Activated CD4-positive, alpha-beta T cell treated with anti-CD3 and anti-CD28 coated beads, Interleukin-2, amount 50 U/mL, for 16 hours (primary cell): ENCODE data around the gene PGPEP1.
"Not testable (repeated sequence)": the region's sequence is repeated elsewhere in the genome, so short reads cannot be mapped to it uniquely, and the experiment has no call there.

Experiments used
- DNase-seq: peaks from one replicate; pipeline ENCODE4 v3.0.0-alpha.2; 2020

PGPEP1 gene

DNA sequence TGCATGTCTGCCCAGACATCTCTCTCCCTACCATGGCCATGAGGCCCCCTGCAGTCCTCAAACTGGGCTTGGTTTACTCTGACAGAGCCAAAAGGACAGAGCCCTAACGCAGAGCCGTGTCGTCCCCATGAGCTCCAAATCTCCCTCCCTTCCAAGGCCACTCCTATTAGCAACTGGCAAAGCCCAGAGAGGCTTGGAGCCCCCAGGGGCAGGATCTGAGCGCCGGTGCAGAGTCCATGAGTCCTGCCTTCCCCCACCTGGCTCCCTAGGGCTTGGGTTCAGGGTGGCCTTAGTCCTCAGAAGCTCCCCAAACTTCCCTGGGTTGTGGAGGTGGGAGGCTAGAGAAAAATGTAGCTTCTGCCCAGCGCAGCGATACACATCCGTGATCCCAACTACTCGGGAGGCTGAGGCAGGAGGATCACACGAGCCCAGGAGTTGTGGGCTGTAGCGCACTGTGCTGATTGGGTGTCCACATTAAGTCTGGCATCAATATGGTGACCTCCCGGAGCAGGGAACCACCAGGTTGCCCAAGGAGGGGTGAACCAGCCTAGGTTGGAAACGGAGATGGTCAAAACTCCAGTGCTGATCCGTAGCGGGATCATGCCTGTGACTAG is 7.4 kb upstream of the PGPEP1 start:
- no peak for DNase-seq

DNA sequence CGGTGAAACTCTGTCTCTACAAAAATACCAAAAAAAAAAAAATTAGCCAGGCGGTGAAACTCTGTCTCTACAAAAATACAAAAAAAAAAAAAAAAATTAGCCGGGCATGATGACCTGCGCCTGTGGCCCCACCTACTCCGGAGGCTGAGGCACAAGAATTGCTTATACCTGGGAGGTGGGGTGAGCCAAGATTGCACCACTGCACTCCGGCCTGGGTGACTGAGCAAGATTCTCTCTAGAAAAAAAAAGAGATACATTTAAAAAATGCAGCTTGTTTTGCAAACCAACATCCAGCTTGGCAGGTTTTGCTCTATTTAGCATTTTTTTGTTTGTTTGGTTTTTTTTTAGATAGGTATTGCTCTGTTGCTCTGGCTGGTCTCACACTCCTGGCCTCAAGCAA is 6.7 kb upstream of the PGPEP1 start:
- DNase-seq = no peak

DNA sequence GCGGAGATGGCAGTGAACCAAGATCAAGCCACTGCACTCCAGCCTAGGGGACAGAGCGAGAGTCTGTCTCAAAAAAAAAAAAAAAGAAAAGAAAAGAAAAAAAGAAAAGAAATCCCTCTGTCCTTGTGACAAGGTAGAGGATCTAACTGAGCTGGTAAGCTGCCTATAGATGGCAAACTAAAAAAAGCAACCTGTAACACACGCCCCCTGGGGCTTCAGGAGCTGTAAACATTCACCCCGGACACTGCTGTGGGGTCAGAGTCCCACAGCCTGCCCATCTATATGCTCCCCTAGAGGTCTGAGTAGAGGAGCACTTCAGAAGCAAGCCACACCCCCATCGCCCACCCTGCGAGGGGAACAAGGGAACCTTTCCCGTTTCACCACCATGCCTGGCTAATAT is 4.3 kb upstream of the PGPEP1 start:
- no peak for DNase-seq

DNA sequence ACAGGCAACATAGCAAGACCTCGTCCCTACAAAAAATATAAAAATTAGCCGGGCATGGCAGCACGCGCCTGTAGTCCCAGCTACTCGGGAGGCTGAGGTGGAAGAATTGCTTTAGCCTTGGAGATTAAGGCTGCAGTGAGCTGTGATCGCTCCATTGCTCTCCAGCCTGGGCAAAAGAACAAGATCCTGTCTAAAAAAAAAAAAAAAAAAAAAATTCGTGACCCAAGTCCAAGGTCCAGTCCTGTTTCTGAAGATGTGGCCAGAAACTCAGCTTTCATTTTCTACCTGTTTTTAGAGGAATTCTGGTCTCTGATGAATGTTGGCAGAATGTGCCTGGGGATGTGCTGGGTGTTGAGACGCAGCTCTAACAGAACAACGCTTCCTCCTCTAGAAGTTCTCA is 1.9 kb upstream of the PGPEP1 start:
- DNase-seq = no peak

DNA sequence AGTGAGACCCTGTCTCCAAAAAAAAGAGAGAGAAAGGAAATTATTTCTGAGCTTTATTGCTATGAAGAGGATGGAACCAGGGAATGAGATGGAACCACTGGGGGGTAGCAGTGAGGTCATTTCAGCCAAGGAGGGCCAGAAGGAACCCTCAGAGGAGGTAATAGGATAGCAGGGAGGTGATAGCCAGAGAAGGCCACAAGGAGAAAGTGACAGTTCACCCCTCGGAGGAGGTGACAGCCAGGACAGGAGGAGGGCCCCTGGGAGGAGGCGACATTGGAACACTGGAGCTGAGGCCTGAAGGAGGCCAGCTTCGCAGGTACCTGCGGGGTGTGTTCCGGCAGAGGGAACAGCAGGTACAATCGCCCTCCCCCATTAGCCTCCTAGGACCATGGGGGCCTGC is 675 bp upstream of the PGPEP1 start:
- no peak for DNase-seq

DNA sequence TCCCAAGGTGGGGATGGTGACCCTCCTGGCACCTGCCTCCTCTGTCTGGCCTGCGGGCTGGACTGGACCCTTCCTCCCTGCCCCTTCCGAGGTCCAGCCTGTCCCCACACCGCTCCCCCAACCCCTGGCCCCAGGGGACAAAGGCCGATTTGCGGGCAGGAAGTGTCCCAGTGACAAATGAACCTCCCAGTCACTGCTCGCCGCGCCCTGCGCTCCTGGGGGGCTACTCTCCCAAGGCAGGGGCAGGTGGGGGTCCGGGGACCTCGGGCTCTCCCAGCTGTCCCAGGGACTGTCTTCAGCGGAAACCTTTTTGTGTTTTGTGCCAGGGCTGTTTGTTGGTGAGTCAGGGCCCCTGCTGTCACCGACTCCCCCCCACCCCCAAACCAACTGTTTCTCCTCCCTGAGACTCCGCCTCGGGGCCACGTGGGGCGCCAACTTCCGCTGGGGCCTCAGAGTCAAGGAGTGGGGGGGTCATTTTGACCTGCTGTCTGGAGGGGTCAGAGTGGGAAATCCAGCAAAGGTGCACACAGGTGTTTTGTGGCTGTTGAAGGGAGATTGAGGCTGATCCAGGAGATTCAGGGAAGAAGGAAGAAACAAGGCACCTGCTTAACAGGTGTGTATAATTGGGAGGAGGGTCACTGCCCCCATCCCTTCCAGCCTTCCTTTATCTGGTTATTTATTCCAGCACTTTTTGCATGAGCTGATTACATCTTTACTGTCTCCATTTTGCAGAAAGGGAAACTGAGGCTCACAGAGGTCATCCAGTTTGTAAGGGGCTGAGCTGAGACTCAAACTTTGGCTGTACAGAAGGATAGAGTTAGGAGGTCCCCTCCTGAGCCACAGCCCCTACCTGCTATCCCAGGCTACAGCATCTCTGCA is 831 bp downstream of the PGPEP1 start:
- peak; percentile 69 for DNase-seq

DNA sequence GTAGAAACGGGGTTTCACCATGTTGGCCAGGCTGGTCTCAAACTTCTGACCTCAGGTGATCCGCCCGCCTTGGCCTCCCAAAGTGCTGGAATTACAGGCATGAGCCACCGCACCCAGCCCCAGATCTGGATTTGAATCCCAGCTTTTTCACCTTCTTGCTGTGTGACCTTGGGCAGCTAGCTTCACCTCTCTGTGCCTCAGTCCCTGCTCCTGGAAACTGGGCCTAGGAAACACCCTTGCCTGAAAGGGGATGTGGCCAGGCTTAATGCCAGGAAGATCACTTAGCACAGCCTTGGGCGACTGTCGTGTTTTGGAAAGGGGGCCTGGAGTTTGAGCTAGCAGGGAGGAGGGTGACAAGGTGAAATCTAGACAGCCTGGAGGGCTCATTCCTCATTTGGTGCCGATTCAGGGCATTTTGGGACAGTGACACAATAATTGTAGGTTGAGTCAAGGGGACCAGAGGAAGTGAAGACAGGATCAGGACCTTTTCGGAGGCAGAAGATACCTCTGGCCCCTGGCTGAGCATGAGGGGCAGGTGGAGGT is 1.8 kb downstream of the PGPEP1 start:
- DNase-seq = no peak

DNA sequence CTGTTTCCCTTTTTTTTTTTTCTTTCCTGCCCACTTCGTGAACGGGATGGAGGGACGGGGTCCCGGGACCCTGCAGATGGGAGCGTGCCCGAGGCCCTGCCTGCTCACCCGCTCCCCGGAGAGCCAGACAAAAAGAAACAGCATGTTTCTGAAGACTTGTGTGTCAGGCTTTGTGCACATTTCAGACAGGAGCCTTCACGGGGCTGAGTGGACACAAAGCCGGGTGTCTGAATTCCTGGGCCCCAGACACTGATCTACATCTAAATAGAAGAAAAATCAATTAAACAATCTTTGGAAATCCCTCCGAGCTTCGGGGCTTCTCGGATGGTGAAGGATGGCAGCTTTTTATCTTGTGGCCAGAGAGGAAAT is 4.2 kb downstream of the PGPEP1 start:
- no peak for DNase-seq

DNA sequence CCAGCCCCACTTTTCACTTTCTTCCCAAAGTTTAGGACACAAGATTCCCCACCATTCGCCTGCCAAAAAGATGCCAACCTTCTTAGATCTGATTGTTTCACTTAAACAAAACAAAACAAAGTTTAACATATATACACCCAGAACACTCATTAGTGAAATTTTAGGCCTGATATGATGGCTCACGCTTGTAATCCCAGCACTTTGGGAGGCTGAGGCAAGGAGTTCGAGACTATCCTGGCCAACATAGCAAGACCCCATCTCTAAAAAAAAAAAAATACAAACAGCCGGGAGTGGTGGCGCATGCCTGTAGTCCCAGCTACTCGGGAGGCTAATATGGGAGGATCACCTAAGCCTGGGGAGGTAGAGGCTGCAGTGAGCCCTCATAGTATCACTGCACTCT is 4.9 kb downstream of the PGPEP1 start:
- no peak for DNase-seq

DNA sequence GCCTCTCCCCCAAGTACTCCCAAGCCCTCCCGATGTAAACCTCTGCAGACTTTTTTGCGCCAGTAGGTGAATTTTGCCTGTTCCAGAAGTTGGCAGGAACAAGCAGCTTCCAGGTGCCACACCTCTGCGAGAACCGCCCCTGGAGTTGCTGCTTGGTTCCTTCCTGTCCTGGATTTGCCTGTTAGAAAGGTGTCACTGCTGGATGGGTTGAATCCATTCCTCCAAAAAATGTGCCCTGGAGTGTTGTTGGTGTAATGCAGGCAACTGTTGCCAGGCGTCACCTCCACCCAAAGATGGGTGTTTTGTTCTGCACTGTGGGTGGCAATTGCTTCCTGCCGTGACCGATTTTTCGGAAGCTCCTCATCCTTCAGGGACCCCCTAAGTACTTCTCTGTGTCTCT is 5.7 kb downstream of the PGPEP1 start:
- no peak for DNase-seq

DNA sequence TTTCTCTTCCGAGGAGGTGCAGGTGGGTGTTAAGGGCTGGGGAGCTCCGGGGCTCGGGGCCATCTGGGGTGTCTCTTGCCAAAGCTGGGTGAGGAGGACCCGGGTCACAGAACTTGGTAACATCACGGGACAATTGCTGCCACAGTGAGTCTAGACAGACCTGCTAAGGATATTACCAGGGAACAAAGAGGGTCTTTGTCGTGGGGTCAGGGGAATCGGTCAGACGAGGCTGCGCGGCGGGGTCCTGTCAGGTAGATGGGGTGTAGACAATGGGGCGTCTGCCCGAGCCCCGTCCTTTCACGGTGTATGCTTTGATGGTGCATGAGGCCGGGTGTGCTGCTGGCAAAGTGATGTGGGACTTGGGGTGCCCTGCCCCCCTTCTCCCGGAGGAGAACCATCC is 7.8 kb downstream of the PGPEP1 start:
- DNase-seq = no peak

DNA sequence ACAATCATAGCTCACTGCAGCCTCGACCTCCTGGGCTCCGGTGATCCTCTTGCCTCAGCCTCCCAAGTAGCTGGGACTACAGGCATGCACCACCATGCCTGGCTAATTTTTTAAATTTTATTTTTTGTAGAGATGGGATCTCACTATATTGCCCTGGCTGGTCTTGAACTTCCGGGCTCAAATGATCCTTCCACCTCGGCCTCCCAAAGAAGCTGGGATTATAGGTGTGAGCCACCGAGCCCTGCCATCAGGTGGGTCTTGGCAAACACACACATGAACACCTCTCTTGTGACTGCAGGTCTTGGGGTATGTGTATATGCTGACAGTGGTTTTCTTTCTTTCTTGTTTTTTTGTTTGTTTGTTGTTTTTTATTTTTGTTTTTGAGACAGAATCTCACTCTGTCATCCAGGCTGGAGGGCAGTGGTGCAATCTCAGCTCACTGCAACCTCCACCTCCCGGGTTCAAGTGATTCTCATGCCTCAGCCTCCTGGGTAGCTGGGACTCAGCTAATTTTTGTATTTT is 8.5 kb downstream of the PGPEP1 start:
- DNase-seq = not testable (repeated sequence)

DNA sequence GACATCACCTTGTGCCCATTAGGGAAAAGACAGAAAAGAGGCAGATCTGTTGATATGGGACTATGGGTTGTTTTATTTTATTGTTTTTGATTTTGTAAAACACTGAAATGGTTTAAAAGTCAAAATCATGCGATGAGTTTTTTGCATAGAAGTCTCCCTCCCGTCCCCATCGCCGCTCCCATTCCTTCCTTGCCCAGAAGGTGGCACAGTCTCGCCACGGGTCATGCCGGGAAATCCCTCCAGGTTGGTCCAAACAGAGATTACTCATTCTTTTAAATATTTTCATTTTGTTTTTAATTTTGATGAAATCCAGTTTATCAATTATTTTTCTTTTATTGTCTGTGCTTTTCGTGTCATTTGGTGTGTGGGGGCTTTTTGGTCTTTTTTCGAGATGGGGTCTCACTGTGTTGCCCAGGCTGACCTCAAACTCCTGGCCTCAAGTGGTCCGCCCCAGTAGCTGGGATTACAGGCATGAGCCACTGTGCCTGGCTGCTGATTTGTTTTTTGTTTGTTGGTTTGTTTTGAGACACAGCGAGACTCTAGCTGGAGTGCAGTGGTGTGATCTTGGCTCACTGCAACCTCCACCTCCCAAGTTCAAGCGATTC is 9.2 kb downstream of the PGPEP1 start:
- DNase-seq = peak; percentile 20

DNA sequence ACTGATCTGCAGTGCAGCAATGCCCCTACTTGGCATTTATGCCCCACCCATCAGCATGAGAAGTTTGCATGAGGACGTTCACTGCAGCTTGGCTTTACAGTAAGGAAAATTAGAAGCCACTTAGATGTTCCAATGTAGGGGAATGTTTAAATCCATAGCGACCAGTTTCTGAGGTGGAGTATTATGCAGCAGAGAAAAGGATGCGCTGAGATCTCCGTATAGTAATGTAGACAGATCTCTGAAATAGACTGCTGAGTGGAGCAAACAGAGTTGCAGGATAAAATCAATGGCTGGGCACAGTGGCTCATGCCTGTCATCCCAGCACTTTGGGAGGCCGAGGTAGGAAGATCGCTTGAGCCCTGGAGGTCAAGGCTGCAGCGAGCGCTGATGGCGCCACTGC is 10.1 kb downstream of the PGPEP1 start:
- no peak for DNase-seq

DNA sequence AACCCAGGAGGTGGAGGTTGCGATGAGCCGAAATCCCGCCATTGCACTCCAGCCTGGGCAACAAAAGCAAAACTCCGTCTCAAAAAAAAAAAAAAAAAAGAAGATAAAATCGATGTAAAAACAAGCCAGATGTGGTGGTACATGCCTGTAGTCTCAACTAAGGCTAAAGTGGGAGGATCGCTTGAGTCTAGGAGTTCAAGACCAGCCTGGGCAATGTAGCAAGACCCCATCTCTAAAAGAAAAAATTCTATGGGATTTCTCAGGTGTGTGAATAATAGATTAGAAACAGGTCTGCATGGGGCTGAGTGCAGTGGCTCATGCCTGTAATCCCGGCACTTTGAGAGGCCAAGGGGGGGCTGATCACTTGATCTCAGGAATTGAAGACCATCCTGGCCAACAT is 11.1 kb downstream of the PGPEP1 start:
- DNase-seq = no peak

DNA sequence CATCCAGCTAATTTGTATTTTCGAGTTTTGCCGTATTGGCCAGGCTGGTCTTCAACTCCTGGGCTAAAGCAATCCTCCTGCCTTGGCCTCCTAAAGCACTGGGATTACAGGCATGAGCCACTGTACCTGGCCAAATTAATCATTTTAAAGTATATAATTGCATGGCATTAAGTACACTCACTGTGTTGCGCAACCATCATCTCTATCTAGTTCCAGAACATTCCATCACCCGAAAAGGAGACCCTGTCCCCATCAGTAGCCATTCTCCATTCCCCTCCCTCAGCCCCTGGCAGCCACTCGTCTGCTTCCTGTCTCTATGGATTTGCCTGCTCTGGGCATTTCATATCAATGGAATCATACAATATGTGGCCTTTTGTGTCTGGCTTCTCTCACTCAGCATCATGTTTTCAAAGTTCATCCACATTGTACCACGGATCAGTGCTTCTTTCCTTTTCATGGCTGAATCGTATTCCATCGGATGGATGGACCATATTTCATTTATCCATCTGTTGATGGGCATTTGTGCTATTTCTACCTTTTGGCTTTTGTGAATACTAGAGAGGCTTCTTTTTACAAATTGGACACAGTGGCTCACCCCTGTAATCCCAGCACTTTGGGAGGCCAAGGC is 13.1 kb downstream of the PGPEP1 start:
- DNase-seq = no peak

DNA sequence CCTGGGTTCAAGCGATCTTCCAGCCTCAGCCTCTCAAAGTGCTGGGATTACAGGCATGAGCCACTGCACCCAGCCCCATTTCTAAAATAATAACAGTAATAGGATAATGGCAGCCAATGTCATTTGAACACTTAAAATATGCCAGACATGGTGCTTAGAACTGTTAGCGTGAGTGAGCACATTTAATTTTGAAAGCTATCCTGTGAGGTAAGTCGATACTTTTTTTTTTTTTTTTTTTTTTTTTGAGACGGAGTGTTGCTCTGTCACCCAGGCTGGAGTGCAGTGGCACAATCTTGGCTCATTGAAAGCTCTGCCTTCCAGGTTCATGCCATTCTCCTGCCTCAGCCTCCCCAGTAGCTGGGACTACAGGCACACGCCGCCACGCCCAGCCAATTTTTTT is 14.3 kb downstream of the PGPEP1 start:
- DNase-seq = not testable (repeated sequence)

DNA sequence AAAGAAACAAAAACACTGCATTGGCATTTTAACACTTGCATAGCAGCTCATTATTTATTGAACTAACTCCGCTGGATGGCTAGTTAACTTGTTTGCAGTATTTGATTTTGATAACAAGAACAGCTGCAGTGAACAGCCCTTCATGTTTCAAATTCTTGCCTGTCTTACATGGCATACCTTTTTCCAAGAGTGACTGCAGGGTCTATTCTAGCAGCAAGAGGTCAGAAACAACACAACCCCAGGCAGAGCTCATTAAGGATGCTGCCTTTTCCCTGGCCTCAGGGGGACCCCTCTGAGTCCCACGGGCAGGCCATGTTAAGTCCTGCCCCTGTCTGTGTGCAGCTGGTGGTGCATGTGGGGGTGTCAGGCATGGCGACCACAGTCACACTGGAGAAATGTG is 16.6 kb downstream of the PGPEP1 start:
- no peak for DNase-seq

DNA sequence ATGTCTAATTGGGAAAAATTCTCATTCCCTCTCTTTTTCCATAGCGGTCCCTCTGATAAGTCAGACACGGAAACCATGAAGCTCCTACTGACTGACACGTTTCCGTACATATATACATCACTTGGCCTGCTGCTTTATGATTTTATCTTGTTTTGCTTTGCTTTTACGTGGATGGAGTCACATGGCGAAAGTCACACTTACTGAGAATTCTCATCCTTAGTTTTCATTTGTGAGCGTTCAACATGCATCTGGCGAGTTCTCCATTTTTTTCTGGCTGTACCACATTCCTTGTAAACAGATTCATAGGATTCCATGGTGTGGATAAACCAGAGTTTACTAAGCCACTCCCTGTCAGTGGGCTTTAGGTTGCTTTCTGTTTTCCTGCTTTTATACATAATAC is 21.2 kb downstream of the PGPEP1 start:
- DNase-seq = no peak

DNA sequence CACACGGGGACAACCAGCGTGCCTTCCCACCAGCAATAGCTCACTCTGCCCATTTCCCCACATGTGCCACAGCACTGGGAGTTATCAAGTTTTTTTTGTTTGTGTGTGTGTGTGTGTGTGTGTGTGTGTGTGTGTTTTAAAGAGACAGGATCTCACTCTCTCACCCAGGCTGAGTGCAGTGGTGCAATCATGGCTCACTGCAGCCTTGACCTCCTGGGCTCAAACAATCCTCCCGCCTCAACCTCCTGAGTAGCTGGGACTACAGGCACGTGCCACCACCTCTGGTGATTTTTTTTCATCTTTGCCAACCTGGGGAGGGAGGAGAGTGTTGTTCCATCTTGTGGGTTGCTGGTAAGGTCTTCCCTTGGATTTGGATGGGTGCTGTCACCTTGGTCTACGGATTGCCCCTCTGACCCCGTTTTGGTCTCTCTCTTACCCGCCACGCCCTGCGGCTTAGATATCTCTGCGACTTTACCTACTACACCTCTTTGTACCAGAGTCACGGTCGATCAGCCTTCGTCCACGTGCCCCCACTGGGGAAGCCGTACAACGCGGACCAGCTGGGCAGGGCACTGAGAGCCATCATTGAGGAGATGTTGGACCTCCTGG is 22.6 kb downstream of the PGPEP1 start:
- DNase-seq = no peak

DNA sequence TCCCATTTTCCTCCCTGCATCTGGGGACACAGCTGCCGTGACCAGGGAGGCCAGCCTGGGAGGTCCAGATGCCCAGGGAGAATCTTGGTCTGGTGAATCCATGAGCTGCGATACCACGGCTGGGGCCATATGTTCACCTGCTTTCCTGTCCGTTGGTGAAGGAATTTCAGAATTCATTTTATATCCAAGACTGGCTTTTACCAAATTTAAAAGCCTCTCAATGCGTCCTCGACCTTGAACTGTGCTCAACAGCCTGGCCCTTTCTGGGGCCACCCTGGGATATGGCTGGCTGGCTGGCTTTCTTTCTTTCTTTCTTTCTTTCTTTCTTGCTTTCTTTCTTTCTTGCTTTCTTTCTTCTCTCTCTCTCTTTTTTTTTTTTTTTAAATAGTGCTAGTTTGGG is 23.4 kb downstream of the PGPEP1 start:
- no peak for DNase-seq

DNA sequence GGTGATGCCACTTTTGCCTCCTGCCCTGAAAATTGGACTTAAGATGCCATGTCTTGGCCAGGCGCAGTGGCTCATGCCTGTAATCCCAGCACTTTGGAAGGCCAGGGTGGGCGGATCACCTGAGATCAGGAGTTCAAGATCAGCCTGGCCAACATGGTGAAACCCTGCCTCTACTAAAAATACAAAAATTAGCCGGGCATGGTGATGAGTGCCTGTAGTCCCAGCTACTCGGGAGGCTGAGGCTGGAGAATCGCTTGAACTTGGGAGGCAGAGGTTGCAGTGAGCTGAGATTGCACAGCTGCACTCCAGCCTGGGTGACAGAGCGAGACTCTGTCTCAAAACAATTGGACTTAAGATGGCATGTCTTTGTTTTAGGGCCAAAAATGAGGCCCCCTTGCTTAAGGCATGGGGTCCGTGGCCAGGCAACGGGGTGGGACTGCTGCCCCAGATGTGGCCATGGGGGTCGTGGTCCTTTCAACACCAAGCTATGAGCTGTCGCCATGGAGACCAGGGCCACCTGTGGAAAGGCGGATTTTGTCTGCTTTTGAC is 24.0 kb downstream of the PGPEP1 start:
- not testable (repeated sequence) for DNase-seq
